Neural cell (in vitro differentiated cells): ENCODE data around the gene TMPRSS15. TPM values are rescaled to one million over a fixed set of nuclear protein-coding genes. Genes with fewer than 3 reads are reported as not detected.

Source experiments
- H2AFZ ChIP-seq: fragments of 200-600, 300-800 bp; sonication (generic), shearing (Covaris generic); 2 replicates; pipeline ENCODE4 v1.6.0; 2014; ENCODE audit warnings: low read depth, mild to moderate bottlenecking, antibody characterized with exemption, low read length, moderate library complexity
- H3F3A ChIP-seq: fragments of 200-600 bp; shearing (Covaris generic); 2 replicates; pipeline ENCODE4 v1.6.1; 2016; ENCODE audit warnings: mild to moderate bottlenecking, moderate library complexity, mixed read lengths, antibody characterized with exemption, low read length; ENCODE audit not compliant: insufficient read depth, poor library complexity, severe bottlenecking
- H3K27ac ChIP-seq: fragments of 200-600, 300-800 bp; sonication (generic), shearing (Covaris generic); 2 replicates; pipeline ENCODE4 v1.5.1; 2014; ENCODE audit warnings: mild to moderate bottlenecking, low read length, moderate library complexity
- H3K27me3 ChIP-seq: fragments of 300-800, 200-600 bp; sonication (generic), shearing (Covaris generic); 2 replicates; pipeline ENCODE4 v1.6.0; 2014; ENCODE audit warnings: mild to moderate bottlenecking, low read depth, low read length, moderate library complexity; ENCODE audit not compliant: insufficient read depth
- H3K36me3 ChIP-seq: fragments of 300-800, 200-600 bp; sonication (generic), shearing (Covaris generic); 2 replicates; pipeline ENCODE4 v1.5.1; 2014; ENCODE audit warnings: mild to moderate bottlenecking, antibody characterized with exemption, low read length, moderate library complexity; ENCODE audit not compliant: insufficient read depth
- H3K4me2 ChIP-seq: fragments of 300-800, 200-600 bp; sonication (generic), shearing (Covaris generic); 2 replicates; pipeline ENCODE4 v1.6.0; 2014; ENCODE audit warnings: mild to moderate bottlenecking, low read length
- H3K4me3 ChIP-seq: fragments of 300-800, 200-600 bp; sonication (generic), shearing (Covaris generic); 2 replicates; pipeline ENCODE4 v1.5.1; 2014; ENCODE audit warnings: mild to moderate bottlenecking, low read length, moderate library complexity
- H3K79me2 ChIP-seq: fragments of 200-600 bp; shearing (Covaris generic); replicated peaks from 2 replicates; pipeline ENCODE4 v1.6.0; 2014; ENCODE audit warnings: mild to moderate bottlenecking, low read length, moderate library complexity; ENCODE audit not compliant: insufficient read depth
- H3K9ac ChIP-seq: fragments of 300-800, 200-600 bp; sonication (generic), shearing (Covaris generic); 2 replicates; pipeline ENCODE4 v1.6.1; 2016; ENCODE audit warnings: mild to moderate bottlenecking, low read length, mixed read lengths
- H3K9me2 ChIP-seq: fragments of 200-600 bp; shearing (Covaris generic); 2 replicates; pipeline ENCODE4 v1.6.1; 2016; ENCODE audit warnings: mild to moderate bottlenecking, low read length, mixed read lengths; ENCODE audit not compliant: insufficient read depth
- H3K9me3 ChIP-seq: fragments of 200-600, 300-800 bp; sonication (generic), shearing (Covaris generic); 2 replicates; pipeline ENCODE4 v1.6.1; 2016; ENCODE audit warnings: mild to moderate bottlenecking, mixed run types, low read length, moderate library complexity, mixed read lengths
- H4K20me1 ChIP-seq: fragments of 200-600 bp; shearing (Covaris generic); 2 replicates; pipeline ENCODE4 v1.6.1; 2016; ENCODE audit warnings: mild to moderate bottlenecking, mixed run types; ENCODE audit not compliant: insufficient read depth
- EP300 ChIP-seq: fragments of 450-650 bp; conservative IDR thresholded peaks from 2 replicates; pipeline ENCODE4 v1.6.1; 2014; ENCODE audit warnings: antibody characterized with exemption, mild to moderate bottlenecking, moderate library complexity; ENCODE audit not compliant: poor library complexity, severe bottlenecking
- EZH2 ChIP-seq: fragments of 200-600, 300-800 bp; shearing (Covaris generic), sonication (generic); IDR thresholded peaks from 2 replicates; pipeline ENCODE4 v1.6.1; 2014; ENCODE audit warnings: antibody characterized with exemption, low read length, borderline replicate concordance, mild to moderate bottlenecking; ENCODE audit not compliant: insufficient read depth, poor library complexity, severe bottlenecking
- MXI1 ChIP-seq: fragments of 450-650 bp; conservative IDR thresholded peaks from 2 replicates; pipeline ENCODE4 v1.6.1; 2014; ENCODE audit warnings: antibody characterized with exemption, mild to moderate bottlenecking; ENCODE audit not compliant: poor library complexity, severe bottlenecking
- POLR2AphosphoS5 ChIP-seq: IDR thresholded peaks from 2 replicates; pipeline ENCODE4 v1.6.1; 2012
- RAD21 ChIP-seq: fragments of 450-650 bp; conservative IDR thresholded peaks from 2 replicates; pipeline ENCODE4 v1.6.1; 2014; ENCODE audit warnings: antibody characterized with exemption, mild to moderate bottlenecking, moderate library complexity
- SMC3 ChIP-seq: fragments of 450-650 bp; conservative IDR thresholded peaks from 2 replicates; pipeline ENCODE4 v1.6.1; 2014; ENCODE audit warnings: antibody characterized with exemption, mild to moderate bottlenecking, moderate library complexity; ENCODE audit not compliant: poor library complexity
- TAF1 ChIP-seq: IDR thresholded peaks from 2 replicates; pipeline ENCODE4 v1.6.1; 2012; ENCODE audit warnings: low read depth
- polyA plus RNA-seq: library from polyadenylated mRNA; depleted of rRNA; stranded (reverse); fragments of >200 nt; gene quantifications from 2 replicates; pipeline ENCODE4 v1.2.3, GENCODE V29; 2014
- TF ChIP-seq, protein P1 (sequence below): IDR thresholded peaks from 2 replicates; pipeline ENCODE4 v1.6.1; 2012; ENCODE audit warnings: borderline replicate concordance
- TF ChIP-seq, protein P2 (sequence below): fragments of 450-650 bp; IDR thresholded peaks from 2 replicates; pipeline ENCODE4 v1.5.1; 2014; ENCODE audit warnings: antibody characterized with exemption, mild to moderate bottlenecking, moderate library complexity; ENCODE audit not compliant: poor library complexity, severe bottlenecking

The TMPRSS15 gene
- polyA plus RNA-seq, 1 donor from 2014 or later, result 0.50 TPM

DNA sequence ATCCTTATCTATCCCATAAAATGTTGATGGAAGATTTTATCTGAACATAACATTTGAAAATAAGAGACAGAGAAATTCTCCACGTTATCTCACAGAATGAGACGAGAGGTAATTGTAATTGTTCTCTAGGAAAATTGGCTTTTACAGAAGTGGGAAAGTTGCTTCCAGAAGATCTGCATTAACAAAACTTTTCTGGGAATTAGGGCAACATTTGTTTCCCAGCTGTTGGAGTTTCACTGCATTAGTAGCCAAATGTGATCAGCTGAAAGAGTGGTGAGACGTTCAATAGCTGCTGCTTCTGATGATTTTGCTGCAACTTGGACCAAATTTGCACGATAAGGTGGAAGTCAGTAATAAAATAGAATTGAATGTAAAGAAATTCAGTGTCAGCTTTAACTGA is 151.3 kb downstream of the TMPRSS15 start:
- Histone ChIP-seq H3K4me3 (no peak overlapping the region), H2AFZ (no peak overlapping the region), H3K27me3 (no peaks in the 10 kb centered on the region), H3K27ac (no peak overlapping the region), H3F3A (no peaks in the 10 kb centered on the region), H4K20me1 (no peaks in the 10 kb centered on the region), H3K36me3 (no peaks in the 10 kb centered on the region), H3K9me2 (no peaks in the 10 kb centered on the region), H3K9me3 (no peaks in the 10 kb centered on the region), H3K9ac (no peak overlapping the region), H3K4me2 (no peak overlapping the region), H3K79me2 (no peaks in the 10 kb centered on the region)
- TF ChIP-seq EP300, result no peak
- no peak for TF ChIP-seq EZH2
- no peak for TF ChIP-seq TAF1
- no peak for TF ChIP-seq RAD21
- TF ChIP-seq POLR2AphosphoS5, result no peak
- TF ChIP-seq, protein P1, sequence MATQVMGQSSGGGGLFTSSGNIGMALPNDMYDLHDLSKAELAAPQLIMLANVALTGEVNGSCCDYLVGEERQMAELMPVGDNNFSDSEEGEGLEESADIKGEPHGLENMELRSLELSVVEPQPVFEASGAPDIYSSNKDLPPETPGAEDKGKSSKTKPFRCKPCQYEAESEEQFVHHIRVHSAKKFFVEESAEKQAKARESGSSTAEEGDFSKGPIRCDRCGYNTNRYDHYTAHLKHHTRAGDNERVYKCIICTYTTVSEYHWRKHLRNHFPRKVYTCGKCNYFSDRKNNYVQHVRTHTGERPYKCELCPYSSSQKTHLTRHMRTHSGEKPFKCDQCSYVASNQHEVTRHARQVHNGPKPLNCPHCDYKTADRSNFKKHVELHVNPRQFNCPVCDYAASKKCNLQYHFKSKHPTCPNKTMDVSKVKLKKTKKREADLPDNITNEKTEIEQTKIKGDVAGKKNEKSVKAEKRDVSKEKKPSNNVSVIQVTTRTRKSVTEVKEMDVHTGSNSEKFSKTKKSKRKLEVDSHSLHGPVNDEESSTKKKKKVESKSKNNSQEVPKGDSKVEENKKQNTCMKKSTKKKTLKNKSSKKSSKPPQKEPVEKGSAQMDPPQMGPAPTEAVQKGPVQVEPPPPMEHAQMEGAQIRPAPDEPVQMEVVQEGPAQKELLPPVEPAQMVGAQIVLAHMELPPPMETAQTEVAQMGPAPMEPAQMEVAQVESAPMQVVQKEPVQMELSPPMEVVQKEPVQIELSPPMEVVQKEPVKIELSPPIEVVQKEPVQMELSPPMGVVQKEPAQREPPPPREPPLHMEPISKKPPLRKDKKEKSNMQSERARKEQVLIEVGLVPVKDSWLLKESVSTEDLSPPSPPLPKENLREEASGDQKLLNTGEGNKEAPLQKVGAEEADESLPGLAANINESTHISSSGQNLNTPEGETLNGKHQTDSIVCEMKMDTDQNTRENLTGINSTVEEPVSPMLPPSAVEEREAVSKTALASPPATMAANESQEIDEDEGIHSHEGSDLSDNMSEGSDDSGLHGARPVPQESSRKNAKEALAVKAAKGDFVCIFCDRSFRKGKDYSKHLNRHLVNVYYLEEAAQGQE, result no peak
- TF ChIP-seq MXI1, result no peak
- no peak for TF ChIP-seq SMC3
- TF ChIP-seq, protein P2, sequence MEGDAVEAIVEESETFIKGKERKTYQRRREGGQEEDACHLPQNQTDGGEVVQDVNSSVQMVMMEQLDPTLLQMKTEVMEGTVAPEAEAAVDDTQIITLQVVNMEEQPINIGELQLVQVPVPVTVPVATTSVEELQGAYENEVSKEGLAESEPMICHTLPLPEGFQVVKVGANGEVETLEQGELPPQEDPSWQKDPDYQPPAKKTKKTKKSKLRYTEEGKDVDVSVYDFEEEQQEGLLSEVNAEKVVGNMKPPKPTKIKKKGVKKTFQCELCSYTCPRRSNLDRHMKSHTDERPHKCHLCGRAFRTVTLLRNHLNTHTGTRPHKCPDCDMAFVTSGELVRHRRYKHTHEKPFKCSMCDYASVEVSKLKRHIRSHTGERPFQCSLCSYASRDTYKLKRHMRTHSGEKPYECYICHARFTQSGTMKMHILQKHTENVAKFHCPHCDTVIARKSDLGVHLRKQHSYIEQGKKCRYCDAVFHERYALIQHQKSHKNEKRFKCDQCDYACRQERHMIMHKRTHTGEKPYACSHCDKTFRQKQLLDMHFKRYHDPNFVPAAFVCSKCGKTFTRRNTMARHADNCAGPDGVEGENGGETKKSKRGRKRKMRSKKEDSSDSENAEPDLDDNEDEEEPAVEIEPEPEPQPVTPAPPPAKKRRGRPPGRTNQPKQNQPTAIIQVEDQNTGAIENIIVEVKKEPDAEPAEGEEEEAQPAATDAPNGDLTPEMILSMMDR, result no peak

DNA sequence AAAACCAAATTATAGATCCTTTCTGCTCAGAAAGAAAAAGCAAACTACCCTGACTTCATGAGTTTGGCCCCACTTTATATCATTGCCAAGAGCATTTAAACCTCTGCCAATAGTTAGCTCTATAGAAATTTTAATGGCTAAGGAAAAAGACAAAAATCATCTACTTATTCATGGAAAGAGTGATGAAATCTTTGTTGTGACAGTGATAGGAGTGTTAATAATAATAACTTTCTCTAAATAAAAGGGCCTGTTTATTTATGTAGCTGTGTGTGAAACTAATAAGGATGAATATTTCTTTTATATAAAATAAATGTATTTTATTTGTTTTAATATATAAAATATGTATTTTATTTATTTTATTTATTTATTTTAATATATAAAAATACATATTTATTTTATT is 152.5 kb downstream of the TMPRSS15 start:
- no peaks in the 10 kb centered on the region for H3K36me3 ChIP-seq
- H3K4me2 ChIP-seq, result no peak overlapping the region
- no peaks in the 10 kb centered on the region for H3K9me2 ChIP-seq
- no peak overlapping the region for H3K27ac ChIP-seq
- H3K4me3 ChIP-seq, result no peak overlapping the region
- H2AFZ ChIP-seq, result no peak overlapping the region
- H3F3A ChIP-seq, result no peaks in the 10 kb centered on the region
- no peak for TF ChIP-seq SMC3
- no peak for TF ChIP-seq TAF1
- no peak for TF ChIP-seq RAD21
- TF ChIP-seq EP300, result no peak
- TF ChIP-seq, protein P1, result no peak
- TF ChIP-seq EZH2, result no peak
- TF ChIP-seq POLR2AphosphoS5, result no peak
- TF ChIP-seq, protein P2, result no peak
- TF ChIP-seq MXI1, result no peak
- H3K9ac ChIP-seq, result no peak overlapping the region
- H3K27me3 ChIP-seq, result no peaks in the 10 kb centered on the region
- no peaks in the 10 kb centered on the region for H4K20me1 ChIP-seq
- H3K79me2 ChIP-seq, result no peaks in the 10 kb centered on the region
- no peaks in the 10 kb centered on the region for H3K9me3 ChIP-seq
